ENCODE results near the gene ERN1. TPM values are rescaled to one million over a fixed set of nuclear protein-coding genes. Genes with fewer than 3 reads are reported as not detected.
A peak's percentile ranks its signal among the peaks of the same experiment; 100 is the strongest.

ERN1 gene
- total and polyA plus RNA-seq, 2 of the 13 experiments (the other 11 are each of a cell fraction or from before 2014, with no cell fraction given): 6.0 to 12.7 TPM

DNA sequence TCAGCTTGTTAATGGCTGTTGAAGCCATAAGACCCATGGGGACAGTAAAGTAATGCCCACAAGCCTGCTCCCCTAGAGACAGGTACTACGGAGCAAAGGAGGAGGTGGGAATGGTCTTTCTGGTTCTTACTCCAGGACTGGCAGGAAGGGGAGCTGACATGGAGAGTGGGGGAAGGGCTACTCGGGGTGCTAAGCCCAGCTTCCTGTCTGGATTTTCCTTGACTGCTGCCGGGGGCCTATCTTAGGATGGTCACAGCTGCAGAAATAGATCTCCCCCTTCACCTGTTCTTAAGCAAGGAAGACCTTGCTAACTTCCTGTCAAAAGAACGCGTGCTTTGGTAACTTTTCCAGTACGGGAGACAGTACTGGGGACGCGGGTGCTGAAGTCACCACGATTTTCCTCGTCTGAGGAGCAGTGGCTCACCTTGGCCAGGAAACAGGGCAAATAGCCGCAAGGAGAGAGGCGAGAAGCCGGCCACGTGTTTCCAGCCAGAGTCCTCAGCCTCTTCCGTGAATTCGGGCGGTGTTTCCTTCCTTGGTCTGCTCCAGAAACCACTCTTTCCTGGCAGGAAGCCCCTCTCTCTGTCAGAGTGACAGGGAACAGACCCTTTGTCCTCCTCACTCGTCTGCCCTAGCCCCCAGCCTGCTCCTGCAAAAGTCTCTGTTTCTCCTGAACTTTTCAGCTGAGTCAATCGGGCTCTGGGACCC is 132.4 kb downstream of the ERN1 start (continued):
- TF ChIP-seq ZC3H13 (CRISPR knock-in tag; IDR thresholded peaks at IDR 0.05) (0 out of 2 replicates have a peak, but pooled peaks have one; percentile 29), ZXDC (CRISPR knock-in tag; IDR thresholded peaks at IDR 0.05) (0 out of 2 replicates have a peak, but pooled peaks have one; percentile 48), CHCHD3 (CRISPR knock-in tag; IDR thresholded peaks at IDR 0.05) (no peak), IKZF4 (CRISPR knock-in tag; IDR thresholded peaks at IDR 0.05; ENCODE audit: borderline replicate concordance, low read depth, not compliant biosample characterization) (no peak), ATF5 (CRISPR knock-in tag; IDR thresholded peaks at IDR 0.05; ENCODE audit: low read depth) (no peak), BCLAF1 (IDR thresholded peaks at IDR 0.05) (no peak), TP53 (CRISPR knock-in tag; conservative IDR thresholded peaks at IDR 0.05) (no peak), ZNF772 (CRISPR knock-in tag; IDR thresholded peaks at IDR 0.05) (no peak)
- TF ChIP-seq, protein P1, sequence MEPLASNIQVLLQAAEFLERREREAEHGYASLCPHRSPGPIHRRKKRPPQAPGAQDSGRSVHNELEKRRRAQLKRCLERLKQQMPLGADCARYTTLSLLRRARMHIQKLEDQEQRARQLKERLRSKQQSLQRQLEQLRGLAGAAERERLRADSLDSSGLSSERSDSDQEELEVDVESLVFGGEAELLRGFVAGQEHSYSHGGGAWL (CRISPR knock-in tag; IDR thresholded peaks at IDR 0.05): no peak

All from HepG2 (cell line).